CD14-positive monocyte (primary cell): ENCODE results near the gene SPATA32. TPM values are rescaled to one million over a fixed set of nuclear protein-coding genes. Genes with fewer than 3 reads are reported as not detected.

ENCODE experiments used
- DNase-seq, 3 donors: peaks; one replicate each; pipeline ENCODE4 v3.0.0-alpha.2; 2011 to 2022
- H2AFZ ChIP-seq: 2 replicates; pipeline ENCODE4 v1.6.0; 2012; ENCODE audit warnings: mild to moderate bottlenecking, low read depth, low read length, inconsistent platforms; ENCODE audit not compliant: insufficient read depth, poor library complexity, severe bottlenecking
- H3K27ac ChIP-seq, 2 donors: 1 replicate in 1 of 2; 2 replicates in 1 of 2; pipeline ENCODE4 v1.5.1; 2012 to 2013; ENCODE audit warnings: low read length in 2 of 2, control low read depth in 1 of 2, inconsistent platforms in 1 of 2, low read depth in 1 of 2, mild to moderate bottlenecking in 1 of 2
- H3K27me3 ChIP-seq, 2 donors: one replicate each; pipeline versions ENCODE4 v1.6.0 to v1.6.1; 2011 to 2013; ENCODE audit warnings: low read length in 2 of 2; ENCODE audit not compliant: control insufficient read depth in 2 of 2, insufficient read depth in 2 of 2
- H3K36me3 ChIP-seq, 2 donors: replicated peaks in 1 of 2; 1 replicate in 1 of 2; 2 replicates in 1 of 2; pipeline versions ENCODE4 v1.5.1 to v1.6.1; 2012 to 2013; ENCODE audit warnings: low read length in 2 of 2, control low read depth in 1 of 2, inconsistent platforms in 1 of 2, mild to moderate bottlenecking in 1 of 2; ENCODE audit not compliant: insufficient read depth in 2 of 2, control insufficient read depth in 1 of 2
- H3K4me1 ChIP-seq, 2 donors: 1 replicate in 1 of 2; 2 replicates in 1 of 2; pipeline versions ENCODE4 v1.5.1 to v1.6.1; 2012 to 2013; ENCODE audit warnings: low read length in 2 of 2, control low read depth in 1 of 2, inconsistent platforms in 1 of 2, mild to moderate bottlenecking in 1 of 2, moderate library complexity in 1 of 2; ENCODE audit not compliant: insufficient read depth in 2 of 2, control insufficient read depth in 1 of 2
- H3K4me2 ChIP-seq: replicated peaks from 2 replicates; pipeline ENCODE3; 2012; ENCODE audit warnings: low read length, moderate library complexity, mild to moderate bottlenecking; ENCODE audit not compliant: poor library complexity, severe bottlenecking; ENCODE audit errors: extremely low read depth
- H3K4me3 ChIP-seq, 3 experiments: fragments of 200-600 bp in 1 of 3; sonication (generic) in 1 of 3; replicated peaks in 1 of 3; 1 replicate in 2 of 3; 2 replicates in 1 of 3; pipeline ENCODE4 v1.5.1; 2011 to 2013; ENCODE audit warnings: low read length in 3 of 3, mild to moderate bottlenecking in 3 of 3, control low read depth in 2 of 3, low read depth in 2 of 3, inconsistent platforms in 1 of 3, moderate library complexity in 1 of 3
- H3K79me2 ChIP-seq: 2 replicates; pipeline ENCODE4 v1.6.0; 2012; ENCODE audit warnings: mild to moderate bottlenecking, control low read depth, inconsistent platforms, low read length, moderate library complexity; ENCODE audit not compliant: insufficient read depth
- H3K9ac ChIP-seq: 2 replicates; pipeline ENCODE4 v1.6.0; 2017; ENCODE audit warnings: low read length, mild to moderate bottlenecking; ENCODE audit not compliant: insufficient read depth, poor library complexity, severe bottlenecking
- H3K9me3 ChIP-seq, 2 donors: replicated peaks in 1 of 2; 1 replicate in 1 of 2; 2 replicates in 1 of 2; pipeline versions ENCODE4 v1.5.1 to v1.6.1; 2012 to 2013; ENCODE audit warnings: low read length in 2 of 2, control low read depth in 1 of 2; ENCODE audit not compliant: control insufficient read depth in 1 of 2, insufficient read depth in 1 of 2
- H4K20me1 ChIP-seq: 2 replicates; pipeline ENCODE4 v1.6.0; 2012; ENCODE audit warnings: mild to moderate bottlenecking, low read length, control low read depth, moderate library complexity; ENCODE audit not compliant: insufficient read depth
- H3K27ac Mint-ChIP-seq, 7 donors: one replicate each; pipeline ENCODE4 v1.8.0; 2020; ENCODE audit warnings: mild to moderate bottlenecking in 7 of 7, mixed read lengths in 7 of 7, moderate library complexity in 6 of 7, inconsistent platforms in 2 of 7
- H3K27me3 Mint-ChIP-seq, 3 donors: one replicate each; pipeline ENCODE4 v1.8.0; 2021 to 2022; ENCODE audit warnings: low read depth in 3 of 3, mild to moderate bottlenecking in 3 of 3, mixed read lengths in 3 of 3, moderate library complexity in 3 of 3, inconsistent platforms in 1 of 3
- H3K36me3 Mint-ChIP-seq, 2 donors: one replicate each; pipeline ENCODE4 v1.8.0; 2020; ENCODE audit warnings: mixed read lengths in 2 of 2, inconsistent platforms in 1 of 2, mild to moderate bottlenecking in 1 of 2
- H3K4me1 Mint-ChIP-seq: one replicate; pipeline ENCODE4 v1.8.0; 2020; ENCODE audit warnings: mild to moderate bottlenecking, mixed read lengths
- H3K4me3 Mint-ChIP-seq, 2 donors: one replicate each; pipeline ENCODE4 v1.8.0; 2020; ENCODE audit warnings: mild to moderate bottlenecking in 2 of 2, mixed read lengths in 2 of 2, moderate library complexity in 1 of 2
- H3K9me3 Mint-ChIP-seq, 7 donors: one replicate each; pipeline ENCODE4 v1.8.0; 2020 to 2022; ENCODE audit warnings: mixed read lengths in 7 of 7, mild to moderate bottlenecking in 6 of 7, moderate library complexity in 6 of 7, inconsistent platforms in 2 of 7
- WGBS: methylation state at CpG from one replicate; pipeline ENCODE4 v1.1.5; 2013; ENCODE audit warnings: missing lambda C conversion rate; ENCODE audit not compliant: insufficient coverage; 5-methylcytosine and 5-hydroxymethylcytosine counted together
- intact Hi-C, 2 donors: fragments of 100-400 bp; cut with micrococcal nuclease; formaldehyde crosslinking; loops; one replicate each; pipeline versions ENCODE4 v1.15.0 to v1.15.1; 2023
- polyA plus RNA-seq, 3 donors: library from polyadenylated mRNA; depleted of rRNA in 1 of 3; unstranded in 2 of 3; stranded (reverse) in 1 of 3; fragments of 300-500 nt in 2 of 3; fragments of >200 nt in 1 of 3; fragmentation: Illumina TruSeq in 2 of 3; gene quantifications; 1 replicate in 2 of 3; 2 replicates in 1 of 3; pipeline ENCODE4 v1.2.3, GENCODE V29; 2012 to 2021
- TF ChIP-seq, protein P1 (sequence below): fragments of 200-600 bp; IDR thresholded peaks from one replicate; pipeline ENCODE4 v1.8.0; 2022; ENCODE audit warnings: antibody characterized with exemption, mild to moderate bottlenecking

The SPATA32 gene
- polyA plus RNA-seq, 3 donors = not detected

GRCh38 chr17:45294506-45294905 is 32.6 kb upstream of the SPATA32 start:
- Histone ChIP-seq H4K20me1 (peaks cover 47% of the 10 kb centered on the region), H3K4me2 (peak overlapping the region; percentile 65), H3K79me2 (peaks cover 68% of the 10 kb centered on the region), H3K4me3 (peak overlapping the region in 1 of 3 experiments; percentile 24), H3K4me1 (peaks cover 92 to 98% of the 10 kb centered on the region in 2 donors), H3K27ac (peak overlapping the region in 1 of 2 donors; percentile 83), H3K9me3 (no peaks in the 10 kb centered on the region), H3K27me3 (no peaks in the 10 kb centered on the region), H3K36me3 (peaks cover 8 to 10% of the 10 kb centered on the region in 2 donors), H3K9ac (no peak overlapping the region), H2AFZ (no peak overlapping the region)
- Mint-ChIP-seq H3K4me3 (no peak overlapping the region), H3K36me3 (peaks cover 36 to 51% of the 10 kb centered on the region in 2 donors), H3K27me3 (peaks cover 0 to 2% (median 0%) of the 10 kb centered on the region in 3 donors), H3K4me1 (peaks cover 96% of the 10 kb centered on the region), H3K9me3 (peaks cover 0 to 2% (median 0%) of the 10 kb centered on the region in 7 donors), H3K27ac (peak overlapping the region in 4 of 7 donors; percentile 36 to 94 (median 90))
- no peak for DNase-seq
- TF ChIP-seq, protein P1, sequence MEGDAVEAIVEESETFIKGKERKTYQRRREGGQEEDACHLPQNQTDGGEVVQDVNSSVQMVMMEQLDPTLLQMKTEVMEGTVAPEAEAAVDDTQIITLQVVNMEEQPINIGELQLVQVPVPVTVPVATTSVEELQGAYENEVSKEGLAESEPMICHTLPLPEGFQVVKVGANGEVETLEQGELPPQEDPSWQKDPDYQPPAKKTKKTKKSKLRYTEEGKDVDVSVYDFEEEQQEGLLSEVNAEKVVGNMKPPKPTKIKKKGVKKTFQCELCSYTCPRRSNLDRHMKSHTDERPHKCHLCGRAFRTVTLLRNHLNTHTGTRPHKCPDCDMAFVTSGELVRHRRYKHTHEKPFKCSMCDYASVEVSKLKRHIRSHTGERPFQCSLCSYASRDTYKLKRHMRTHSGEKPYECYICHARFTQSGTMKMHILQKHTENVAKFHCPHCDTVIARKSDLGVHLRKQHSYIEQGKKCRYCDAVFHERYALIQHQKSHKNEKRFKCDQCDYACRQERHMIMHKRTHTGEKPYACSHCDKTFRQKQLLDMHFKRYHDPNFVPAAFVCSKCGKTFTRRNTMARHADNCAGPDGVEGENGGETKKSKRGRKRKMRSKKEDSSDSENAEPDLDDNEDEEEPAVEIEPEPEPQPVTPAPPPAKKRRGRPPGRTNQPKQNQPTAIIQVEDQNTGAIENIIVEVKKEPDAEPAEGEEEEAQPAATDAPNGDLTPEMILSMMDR = no peak
- 100% methylated on average over 2 of the region's 3 CpGs for WGBS
- intact Hi-C loops = loop anchor here in 1 of 2 donors (5.0 kb wide), 1 partner anchor 33 kb away; no protein-coding TSS in a partner anchor

DNA sequence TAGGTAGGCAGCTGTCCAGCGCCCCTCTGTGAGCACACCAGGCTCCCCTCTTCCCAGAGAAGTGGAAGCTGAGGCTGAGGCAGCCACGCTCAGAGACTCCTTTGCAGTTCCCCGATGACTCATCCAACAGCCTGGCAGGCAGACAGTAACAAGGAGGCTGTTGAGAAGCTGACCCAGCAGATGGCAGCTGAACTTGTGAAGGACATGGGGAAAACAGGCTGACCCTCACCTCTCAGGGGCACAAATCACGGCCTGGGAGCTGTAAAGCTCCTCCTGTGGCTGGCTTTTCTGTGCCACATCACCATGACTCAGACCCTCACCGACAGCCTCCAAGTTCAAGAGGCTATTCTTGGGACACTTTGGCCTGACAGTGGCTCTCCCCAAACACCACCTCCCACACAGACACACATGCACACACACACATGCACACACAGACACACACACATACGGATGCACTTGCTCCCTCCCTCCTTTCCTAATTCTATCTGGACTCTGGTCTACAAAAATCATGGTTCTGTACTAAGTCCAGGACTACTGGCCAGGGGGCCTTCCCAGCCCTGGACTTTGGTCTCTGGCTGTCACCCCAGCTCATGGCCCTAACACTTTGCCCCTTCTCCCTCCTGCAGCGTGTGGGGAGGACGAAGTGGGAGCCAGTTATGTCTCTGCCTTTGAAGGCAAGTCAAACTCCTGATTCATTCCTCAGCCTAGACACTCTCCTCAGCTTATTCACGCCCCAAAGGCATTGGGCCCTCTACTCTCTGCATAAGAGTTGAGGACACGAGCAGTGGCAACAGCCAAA is 31.7 kb upstream of the SPATA32 start:
- Mint-ChIP-seq H3K27me3 (peaks cover 0 to 2% (median 0%) of the 10 kb centered on the region in 3 donors), H3K4me3 (peak overlapping the region; percentile 20 to 57), H3K27ac (peak overlapping the region; percentile 85 to 94 (median 88)), H3K4me1 (peaks cover 88% of the 10 kb centered on the region), H3K9me3 (peaks cover 0 to 2% (median 0%) of the 10 kb centered on the region in 7 donors), H3K36me3 (peaks cover 40 to 55% of the 10 kb centered on the region in 2 donors)
- no peaks in the 10 kb centered on the region for H3K27me3 ChIP-seq
- TF ChIP-seq, protein P1 = no peak
- 36% methylated on average over 8 of the region's 10 CpGs for WGBS
- H2AFZ ChIP-seq = no peak overlapping the region
- H4K20me1 ChIP-seq = peaks cover 38% of the 10 kb centered on the region
- H3K27ac ChIP-seq = peak overlapping the region; percentile 34 to 77
- H3K36me3 ChIP-seq = peaks cover 17 to 19% of the 10 kb centered on the region in 2 donors
- H3K4me2 ChIP-seq = peak overlapping the region; percentile 65
- peak; percentile 88 to 95 (median 94) for DNase-seq
- H3K9me3 ChIP-seq = no peaks in the 10 kb centered on the region
- peaks cover 86 to 89% of the 10 kb centered on the region in 2 donors for H3K4me1 ChIP-seq
- H3K4me3 ChIP-seq = peak overlapping the region in 1 of 3 experiments; percentile 44
- intact Hi-C loops = loop anchor here in 1 of 2 donors (1.0 to 5.0 kb wide), 4 partner anchors 13 to 67 kb away; no protein-coding TSS in a partner anchor
- H3K79me2 ChIP-seq = peaks cover 59% of the 10 kb centered on the region
- peak overlapping the region; percentile 23 for H3K9ac ChIP-seq
